ENCODE data around the gene RFXANK.

DNA sequence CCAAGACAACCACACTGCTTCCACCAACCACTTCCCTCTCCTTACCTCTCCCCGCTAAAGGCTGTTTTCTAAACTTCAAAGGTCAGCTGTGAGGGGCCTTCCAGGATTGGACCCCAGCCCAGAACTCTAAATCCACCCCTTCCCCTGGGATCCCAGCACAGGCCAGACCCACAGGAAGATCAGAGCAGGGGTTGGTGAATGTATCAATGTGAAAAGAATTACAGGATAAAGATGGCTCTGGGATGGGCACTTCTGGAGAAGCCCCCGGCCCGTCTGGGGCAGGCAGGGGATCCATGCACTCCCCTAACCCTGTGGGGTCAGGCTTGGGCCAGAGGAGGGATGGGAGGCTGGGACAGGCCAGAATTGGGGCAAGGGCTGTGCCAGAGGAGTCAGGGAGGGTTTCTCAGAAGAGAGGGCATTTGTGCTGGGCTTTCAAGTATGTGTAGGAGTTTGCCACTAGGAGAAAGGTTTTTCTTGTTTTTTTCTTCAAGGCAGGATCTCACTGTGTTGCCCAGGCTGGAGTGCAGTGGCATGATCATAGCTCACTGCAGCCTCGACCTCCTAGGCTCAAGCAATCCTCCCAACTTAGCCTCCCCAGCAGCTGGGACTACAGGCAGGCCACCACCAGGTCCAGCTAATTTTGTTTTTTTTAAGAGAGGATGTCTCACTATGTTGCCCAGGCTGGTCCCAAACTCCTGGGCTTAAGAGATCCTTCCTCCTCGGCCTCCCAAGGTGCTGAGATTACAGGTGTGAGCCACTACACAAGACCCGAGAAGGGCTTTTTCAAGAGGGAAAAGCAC lies 21.0 kb upstream of the RFXANK start:
- TF ChIP-seq, protein P1, sequence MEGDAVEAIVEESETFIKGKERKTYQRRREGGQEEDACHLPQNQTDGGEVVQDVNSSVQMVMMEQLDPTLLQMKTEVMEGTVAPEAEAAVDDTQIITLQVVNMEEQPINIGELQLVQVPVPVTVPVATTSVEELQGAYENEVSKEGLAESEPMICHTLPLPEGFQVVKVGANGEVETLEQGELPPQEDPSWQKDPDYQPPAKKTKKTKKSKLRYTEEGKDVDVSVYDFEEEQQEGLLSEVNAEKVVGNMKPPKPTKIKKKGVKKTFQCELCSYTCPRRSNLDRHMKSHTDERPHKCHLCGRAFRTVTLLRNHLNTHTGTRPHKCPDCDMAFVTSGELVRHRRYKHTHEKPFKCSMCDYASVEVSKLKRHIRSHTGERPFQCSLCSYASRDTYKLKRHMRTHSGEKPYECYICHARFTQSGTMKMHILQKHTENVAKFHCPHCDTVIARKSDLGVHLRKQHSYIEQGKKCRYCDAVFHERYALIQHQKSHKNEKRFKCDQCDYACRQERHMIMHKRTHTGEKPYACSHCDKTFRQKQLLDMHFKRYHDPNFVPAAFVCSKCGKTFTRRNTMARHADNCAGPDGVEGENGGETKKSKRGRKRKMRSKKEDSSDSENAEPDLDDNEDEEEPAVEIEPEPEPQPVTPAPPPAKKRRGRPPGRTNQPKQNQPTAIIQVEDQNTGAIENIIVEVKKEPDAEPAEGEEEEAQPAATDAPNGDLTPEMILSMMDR (IDR thresholded peaks at IDR 0.05) = no peak
- TF ChIP-seq POLR2A (IDR thresholded peaks at IDR 0.05) = no peak

Measured in right lobe of liver (tissue), 4 donors.